Osteocyte (in vitro differentiated cells): ENCODE data around the gene PDZD2. TPM values are rescaled to one million over a fixed set of nuclear protein-coding genes. Genes with fewer than 3 reads are reported as not detected.
A peak's percentile ranks its signal among the peaks of the same experiment; 100 is the strongest.

Experiments
- DNase-seq: peaks from one replicate; pipeline ENCODE4 v3.0.0; 2021; ENCODE audit warnings: mixed read lengths; ENCODE audit not compliant: unreplicated experiment; ENCODE audit errors: extremely low spot score
- H3K27ac Mint-ChIP-seq: one replicate; pipeline ENCODE4 v1.8.0; 2021; ENCODE audit warnings: mild to moderate bottlenecking, mixed read lengths; ENCODE audit not compliant: unreplicated experiment
- H3K27me3 Mint-ChIP-seq: one replicate; pipeline ENCODE4 v1.8.0; 2021; ENCODE audit warnings: mixed read lengths; ENCODE audit not compliant: unreplicated experiment
- H3K36me3 Mint-ChIP-seq: one replicate; pipeline ENCODE4 v1.8.0; 2021; ENCODE audit warnings: mixed read lengths; ENCODE audit not compliant: unreplicated experiment
- H3K4me1 Mint-ChIP-seq: one replicate; pipeline ENCODE4 v1.8.0; 2021; ENCODE audit warnings: mixed read lengths; ENCODE audit not compliant: unreplicated experiment
- H3K4me3 Mint-ChIP-seq: one replicate; pipeline ENCODE4 v1.8.0; 2021; ENCODE audit warnings: mild to moderate bottlenecking, moderate library complexity, mixed read lengths; ENCODE audit not compliant: unreplicated experiment
- H3K9me3 Mint-ChIP-seq: one replicate; pipeline ENCODE4 v1.8.0; 2021; ENCODE audit warnings: mixed read lengths; ENCODE audit not compliant: unreplicated experiment
- total RNA-seq: library from RNA; stranded (reverse); gene quantifications from 2 replicates; pipeline ENCODE4 v1.2.1, GENCODE V29; 2021
- TF ChIP-seq, protein P1 (sequence below): fragments of 200-600 bp; sonication (generic); IDR thresholded peaks from 2 replicates; pipeline ENCODE4 v1.5.0; 2021; ENCODE audit warnings: antibody characterized with exemption, mild to moderate bottlenecking, moderate library complexity

Gene PDZD2
- total RNA-seq, 1 donor from 2014 or later, result 2.3 TPM

DNA sequence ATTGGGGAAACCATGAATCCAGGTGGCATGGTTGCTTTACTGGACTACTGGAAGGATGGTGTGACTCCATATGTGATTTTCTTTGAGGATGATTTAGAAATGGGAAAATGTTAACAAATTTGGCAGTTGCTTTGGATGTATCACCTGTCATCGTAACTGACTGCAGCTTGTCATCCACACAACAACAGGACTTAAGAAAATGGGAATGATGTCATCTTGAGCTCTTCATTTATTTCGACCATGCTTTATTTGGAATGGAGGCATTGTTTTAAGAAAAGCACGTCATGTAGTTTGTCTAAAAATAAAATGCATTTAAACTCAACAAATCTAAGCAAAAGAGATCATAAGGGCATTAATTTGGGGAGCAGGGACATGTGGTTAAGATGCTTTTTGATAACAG, 270.1 kb downstream of the PDZD2 start:
- no peaks in the 10 kb centered on the region for H3K9me3 Mint-ChIP-seq
- no peak overlapping the region for H3K27ac Mint-ChIP-seq
- DNase-seq, result no peak
- H3K4me1 Mint-ChIP-seq, result peaks cover 9% of the 10 kb centered on the region
- no peak overlapping the region for H3K4me3 Mint-ChIP-seq
- TF ChIP-seq, protein P1, sequence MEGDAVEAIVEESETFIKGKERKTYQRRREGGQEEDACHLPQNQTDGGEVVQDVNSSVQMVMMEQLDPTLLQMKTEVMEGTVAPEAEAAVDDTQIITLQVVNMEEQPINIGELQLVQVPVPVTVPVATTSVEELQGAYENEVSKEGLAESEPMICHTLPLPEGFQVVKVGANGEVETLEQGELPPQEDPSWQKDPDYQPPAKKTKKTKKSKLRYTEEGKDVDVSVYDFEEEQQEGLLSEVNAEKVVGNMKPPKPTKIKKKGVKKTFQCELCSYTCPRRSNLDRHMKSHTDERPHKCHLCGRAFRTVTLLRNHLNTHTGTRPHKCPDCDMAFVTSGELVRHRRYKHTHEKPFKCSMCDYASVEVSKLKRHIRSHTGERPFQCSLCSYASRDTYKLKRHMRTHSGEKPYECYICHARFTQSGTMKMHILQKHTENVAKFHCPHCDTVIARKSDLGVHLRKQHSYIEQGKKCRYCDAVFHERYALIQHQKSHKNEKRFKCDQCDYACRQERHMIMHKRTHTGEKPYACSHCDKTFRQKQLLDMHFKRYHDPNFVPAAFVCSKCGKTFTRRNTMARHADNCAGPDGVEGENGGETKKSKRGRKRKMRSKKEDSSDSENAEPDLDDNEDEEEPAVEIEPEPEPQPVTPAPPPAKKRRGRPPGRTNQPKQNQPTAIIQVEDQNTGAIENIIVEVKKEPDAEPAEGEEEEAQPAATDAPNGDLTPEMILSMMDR, result no peak
- H3K27me3 Mint-ChIP-seq, result no peaks in the 10 kb centered on the region
- no peaks in the 10 kb centered on the region for H3K36me3 Mint-ChIP-seq

DNA sequence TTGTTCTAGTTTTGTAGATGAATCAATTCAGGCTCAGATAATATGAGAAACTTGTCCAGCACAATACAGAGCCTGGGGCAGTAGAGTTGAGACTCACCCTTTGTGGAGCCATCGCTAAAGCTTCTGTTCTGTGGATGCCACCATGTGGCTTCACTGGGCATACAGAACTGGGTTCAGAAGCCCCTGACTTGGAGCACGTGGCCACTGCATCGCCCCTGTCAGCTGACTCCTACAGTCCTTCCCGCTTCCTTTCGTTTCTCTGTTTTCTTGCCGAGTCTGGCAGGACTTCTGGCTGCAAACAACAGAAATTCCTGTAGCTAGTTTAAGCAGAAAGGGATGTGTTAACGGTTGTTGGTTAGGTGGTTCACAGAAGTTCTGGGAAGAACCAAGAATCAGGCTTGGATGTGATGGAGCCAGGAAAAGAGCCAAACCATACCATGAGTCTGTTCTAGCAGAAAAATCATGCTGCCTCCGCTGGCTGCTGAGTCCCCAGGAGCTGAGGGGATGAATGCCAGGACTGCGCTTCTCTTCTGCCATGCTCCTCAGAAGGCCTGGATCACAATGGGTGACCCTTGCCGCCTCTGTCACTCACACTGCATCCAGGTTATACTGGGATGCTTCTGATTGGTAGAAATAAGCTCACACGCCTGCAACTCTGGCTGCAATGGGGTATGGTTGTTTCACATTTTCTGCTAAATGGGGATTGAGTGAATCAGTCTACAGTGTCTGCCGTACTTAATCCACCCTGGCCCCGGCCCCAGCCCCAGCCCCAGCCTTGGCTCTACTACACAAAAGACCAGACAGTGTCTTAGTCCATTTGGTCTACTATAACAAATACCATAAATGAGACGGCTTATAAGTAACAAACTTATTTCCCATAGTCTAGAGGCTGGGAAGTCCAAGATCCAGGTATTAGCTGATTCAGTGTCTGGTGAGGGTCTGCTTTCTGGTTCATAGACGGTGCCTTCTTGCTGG, 272.6 kb downstream of the PDZD2 start:
- peaks cover 9% of the 10 kb centered on the region for H3K4me1 Mint-ChIP-seq
- no peak overlapping the region for H3K27ac Mint-ChIP-seq
- H3K36me3 Mint-ChIP-seq, result no peaks in the 10 kb centered on the region
- TF ChIP-seq, protein P1, result no peak
- H3K27me3 Mint-ChIP-seq, result no peaks in the 10 kb centered on the region
- no peak for DNase-seq
- no peaks in the 10 kb centered on the region for H3K9me3 Mint-ChIP-seq
- no peak overlapping the region for H3K4me3 Mint-ChIP-seq

DNA sequence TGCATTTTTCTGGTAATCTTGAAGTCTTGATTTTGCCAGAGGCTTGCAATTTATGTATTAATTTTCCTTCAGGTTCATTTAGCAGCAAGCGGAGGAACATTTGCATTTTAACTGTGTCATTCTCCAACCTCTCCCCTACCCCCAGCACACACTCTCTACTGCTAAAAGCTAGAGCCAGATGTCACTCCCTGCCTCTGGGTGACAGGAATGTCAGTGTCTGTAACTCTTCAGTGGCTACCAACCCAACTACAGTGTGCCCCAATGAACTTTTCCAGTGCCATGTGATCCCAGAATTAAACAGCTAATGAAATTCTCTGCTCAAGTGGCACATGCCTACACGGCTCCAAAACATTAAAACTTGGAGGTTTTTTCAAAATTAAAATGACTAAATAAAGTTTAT, 274.9 kb downstream of the PDZD2 start:
- H3K36me3 Mint-ChIP-seq, result no peaks in the 10 kb centered on the region
- H3K9me3 Mint-ChIP-seq, result no peaks in the 10 kb centered on the region
- no peaks in the 10 kb centered on the region for H3K27me3 Mint-ChIP-seq
- H3K27ac Mint-ChIP-seq, result no peak overlapping the region
- peaks cover 20% of the 10 kb centered on the region for H3K4me1 Mint-ChIP-seq
- TF ChIP-seq, protein P1, result no peak
- DNase-seq, result no peak
- no peak overlapping the region for H3K4me3 Mint-ChIP-seq

DNA sequence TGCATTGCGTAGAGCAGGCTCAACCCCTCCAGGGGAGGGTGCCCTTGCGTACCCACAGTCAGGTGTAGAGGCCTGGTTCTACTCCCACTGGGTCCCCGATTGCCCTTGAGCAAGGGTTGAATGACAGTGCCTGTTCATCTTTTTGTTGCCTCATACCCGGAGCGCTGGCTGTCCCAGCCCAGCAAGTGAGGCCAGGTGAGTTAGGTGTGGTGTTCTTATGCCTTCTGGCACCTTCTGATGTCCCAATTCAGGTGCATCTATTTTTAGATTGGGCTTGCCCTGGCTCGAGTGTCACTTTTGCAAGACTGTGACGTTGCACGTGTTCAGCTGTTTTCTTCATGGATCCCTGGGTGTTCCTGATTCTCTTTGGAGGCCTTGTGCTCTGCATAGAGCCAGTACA, 277.4 kb downstream of the PDZD2 start:
- TF ChIP-seq, protein P1, result no peak
- Mint-ChIP-seq H3K36me3 (no peaks in the 10 kb centered on the region), H3K4me1 (peaks cover 25% of the 10 kb centered on the region), H3K9me3 (no peaks in the 10 kb centered on the region), H3K27ac (no peak overlapping the region), H3K27me3 (no peaks in the 10 kb centered on the region), H3K4me3 (no peak overlapping the region)
- DNase-seq, result no peak

DNA sequence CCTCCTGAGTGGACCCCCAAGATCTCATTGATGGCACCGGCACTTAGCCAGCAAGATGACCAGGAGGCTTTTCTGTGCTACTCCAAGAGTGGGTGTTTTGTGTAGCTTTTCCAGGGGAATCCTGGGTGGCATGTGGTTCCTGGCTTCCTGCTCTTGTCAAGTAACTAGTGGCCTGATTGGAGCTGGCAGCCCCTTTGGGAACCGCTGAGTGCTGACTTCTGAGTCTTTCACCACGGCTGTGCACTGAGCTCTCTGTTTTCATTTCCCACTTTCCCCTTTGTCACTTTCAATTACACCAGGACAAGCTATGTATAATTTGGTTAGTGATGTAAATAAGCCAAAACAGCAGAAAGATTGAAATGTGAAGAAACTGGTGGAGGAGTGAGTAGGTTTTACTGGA, 279.8 kb downstream of the PDZD2 start:
- no peak for DNase-seq
- Mint-ChIP-seq H3K9me3 (no peaks in the 10 kb centered on the region), H3K27me3 (no peaks in the 10 kb centered on the region), H3K27ac (peak overlapping the region; percentile 29), H3K4me1 (peaks cover 18% of the 10 kb centered on the region), H3K36me3 (no peaks in the 10 kb centered on the region), H3K4me3 (no peak overlapping the region)
- TF ChIP-seq, protein P1, result no peak
